H9 (cell line): Measurements from ENCODE around the gene SLC2A4RG. TPM values are rescaled to one million over a fixed set of nuclear protein-coding genes. Genes with fewer than 3 reads are reported as not detected.

Source experiments
- DNase-seq: peaks from one replicate; pipeline ENCODE4 v3.0.0-alpha.2; 2017
- H2AFZ ChIP-seq: one replicate; pipeline ENCODE4 v1.6.1; 2013; ENCODE audit warnings: mild to moderate bottlenecking, low read length, control low read depth, moderate library complexity
- H2AK5ac ChIP-seq: 2 replicates; pipeline ENCODE4 v1.6.1; 2013; ENCODE audit warnings: low read length, control low read depth, mixed read lengths; ENCODE audit not compliant: insufficient read length
- H2BK120ac ChIP-seq: one replicate; pipeline ENCODE4 v1.6.1; 2013; ENCODE audit warnings: low read depth, mild to moderate bottlenecking, low read length, control low read depth, inconsistent platforms; ENCODE audit not compliant: poor library complexity, severe bottlenecking
- H2BK12ac ChIP-seq: 2 replicates; pipeline ENCODE4 v1.6.1; 2013; ENCODE audit warnings: low read length, control low read depth, mixed read lengths, low read depth; ENCODE audit not compliant: insufficient read length
- H2BK15ac ChIP-seq: 2 replicates; pipeline ENCODE4 v1.6.1; 2013; ENCODE audit warnings: low read depth, low read length, control low read depth
- H2BK20ac ChIP-seq: one replicate; pipeline ENCODE4 v1.6.1; 2013; ENCODE audit warnings: low read depth, mild to moderate bottlenecking, low read length, control low read depth, inconsistent platforms; ENCODE audit not compliant: poor library complexity, severe bottlenecking
- H2BK5ac ChIP-seq: 2 replicates; pipeline ENCODE4 v1.6.1; 2013; ENCODE audit warnings: low read length, control low read depth, mixed read lengths; ENCODE audit not compliant: insufficient read length
- H3K14ac ChIP-seq: 2 replicates; pipeline ENCODE4 v1.6.1; 2013; ENCODE audit warnings: low read length, control low read depth; ENCODE audit not compliant: insufficient read depth
- H3K18ac ChIP-seq: 2 replicates; pipeline ENCODE4 v1.6.1; 2013; ENCODE audit warnings: low read depth, mild to moderate bottlenecking, mixed read lengths, low read length, control low read depth; ENCODE audit not compliant: insufficient read length
- H3K23ac ChIP-seq: 2 replicates; pipeline ENCODE4 v1.6.1; 2013; ENCODE audit warnings: low read length, control low read depth, mixed read lengths, low read depth; ENCODE audit not compliant: insufficient read length
- H3K23me2 ChIP-seq: 2 replicates; pipeline ENCODE4 v1.6.1; 2013; ENCODE audit warnings: low read depth, mild to moderate bottlenecking, mixed read lengths, low read length, control low read depth; ENCODE audit not compliant: insufficient read length, poor library complexity, severe bottlenecking
- H3K27ac ChIP-seq: 2 replicates; pipeline ENCODE4 v1.5.1; 2013; ENCODE audit warnings: low read length, control low read depth, mixed read lengths, low read depth; ENCODE audit not compliant: insufficient read length
- H3K27me3 ChIP-seq: 2 replicates; pipeline ENCODE4 v1.6.1; 2013; ENCODE audit warnings: low read length, control low read depth, inconsistent platforms; ENCODE audit not compliant: insufficient read depth
- H3K4ac ChIP-seq: 2 replicates; pipeline ENCODE4 v1.6.1; 2013; ENCODE audit warnings: low read depth, mild to moderate bottlenecking, control low read depth, inconsistent platforms, low read length, moderate library complexity
- H3K4me1 ChIP-seq: 2 replicates; pipeline ENCODE4 v1.6.1; 2013; ENCODE audit warnings: low read length, control low read depth, inconsistent platforms; ENCODE audit not compliant: insufficient read depth
- H3K4me2 ChIP-seq: 2 replicates; pipeline ENCODE4 v1.6.1; 2013; ENCODE audit warnings: low read length, control low read depth, mixed read lengths; ENCODE audit not compliant: insufficient read length, insufficient read depth
- H3K56ac ChIP-seq: 2 replicates; pipeline ENCODE4 v1.6.1; 2013; ENCODE audit warnings: low read depth, mild to moderate bottlenecking, mixed read lengths, low read length, control low read depth; ENCODE audit not compliant: insufficient read length
- H3K79me1 ChIP-seq: 2 replicates; pipeline ENCODE4 v1.6.1; 2013; ENCODE audit warnings: low read depth, mild to moderate bottlenecking, moderate library complexity, low read length, control low read depth, inconsistent platforms; ENCODE audit not compliant: insufficient read depth, poor library complexity, severe bottlenecking
- H3K79me2 ChIP-seq: 2 replicates; pipeline ENCODE4 v1.6.1; 2013; ENCODE audit warnings: low read length, control low read depth, inconsistent platforms; ENCODE audit not compliant: insufficient read depth
- H3K9ac ChIP-seq: 2 replicates; pipeline ENCODE4 v1.6.1; 2013; ENCODE audit warnings: low read length, control low read depth, mixed read lengths; ENCODE audit not compliant: insufficient read length; ENCODE audit errors: extremely low read depth
- H3K9me3 ChIP-seq: one replicate; pipeline ENCODE4 v1.6.1; 2013; ENCODE audit warnings: low read depth, low read length, inconsistent platforms; ENCODE audit not compliant: control insufficient read depth
- H3T11ph ChIP-seq: one replicate; pipeline ENCODE4 v1.6.1; 2013; ENCODE audit warnings: mild to moderate bottlenecking, low read length, control low read depth, inconsistent platforms
- H4K20me1 ChIP-seq: one replicate; pipeline ENCODE4 v1.6.1; 2013; ENCODE audit not compliant: control insufficient read depth, insufficient read length, insufficient read depth
- H4K5ac ChIP-seq: 2 replicates; pipeline ENCODE4 v1.6.1; 2013; ENCODE audit warnings: low read depth, mild to moderate bottlenecking, mixed read lengths, low read length, control low read depth; ENCODE audit not compliant: insufficient read length
- H4K8ac ChIP-seq: replicated peaks from 2 replicates; pipeline ENCODE4 v1.6.1; 2013; ENCODE audit warnings: low read length, control low read depth, mixed read lengths, low read depth; ENCODE audit not compliant: insufficient read length
- H4K91ac ChIP-seq: 2 replicates; pipeline ENCODE4 v1.6.1; 2013; ENCODE audit warnings: low read depth, mild to moderate bottlenecking, moderate library complexity, mixed read lengths, low read length, control low read depth; ENCODE audit not compliant: insufficient read length
- H3K27ac Mint-ChIP-seq, 3 experiments: 2 replicates in 2 of 3; 3 replicates in 1 of 3; pipeline ENCODE4 v1.8.0; 2020 to 2021; ENCODE audit warnings: mixed read lengths in 3 of 3, mild to moderate bottlenecking in 1 of 3, moderate library complexity in 1 of 3
- H3K27me3 Mint-ChIP-seq: 2 replicates; pipeline ENCODE4 v1.8.0; 2021; ENCODE audit warnings: low read depth, mild to moderate bottlenecking, moderate library complexity, mixed read lengths
- H3K36me3 Mint-ChIP-seq, 3 experiments: 2 replicates in 2 of 3; 3 replicates in 1 of 3; pipeline ENCODE4 v1.8.0; 2020 to 2021; ENCODE audit warnings: low read depth in 3 of 3, mixed read lengths in 3 of 3; ENCODE audit not compliant: insufficient read depth in 1 of 3
- H3K4me1 Mint-ChIP-seq, 2 experiments: 2 replicates each; pipeline ENCODE4 v1.8.0; 2020; ENCODE audit warnings: mixed read lengths in 2 of 2
- H3K4me3 Mint-ChIP-seq, 2 experiments: 2 replicates in 1 of 2; 3 replicates in 1 of 2; pipeline ENCODE4 v1.8.0; 2020 to 2021; ENCODE audit warnings: mild to moderate bottlenecking in 2 of 2, mixed read lengths in 2 of 2, moderate library complexity in 1 of 2
- H3K9me3 Mint-ChIP-seq, 2 experiments: 2 replicates in 1 of 2; 3 replicates in 1 of 2; pipeline ENCODE4 v1.8.0; 2020; ENCODE audit warnings: mild to moderate bottlenecking in 2 of 2, mixed read lengths in 2 of 2, moderate library complexity in 1 of 2
- CTCF ChIP-seq: fragments of 200-600 bp; sonication (generic); conservative IDR thresholded peaks from 3 replicates; pipeline ENCODE4 v1.8.0; 2021; ENCODE audit warnings: antibody characterized with exemption, mild to moderate bottlenecking
- WGBS: extraction: QIAGEN DNeasy Blood & Tissue Kit; methylation state at CpG from one replicate; pipeline ENCODE4 v1.1.7; 2013; ENCODE audit warnings: missing lambda C conversion rate, low lambda C conversion rate, mixed read lengths; ENCODE audit not compliant: insufficient read length; ENCODE audit errors: extremely low coverage; 5-methylcytosine and 5-hydroxymethylcytosine counted together
- total RNA-seq: library from RNA; stranded (reverse); gene quantifications from 2 replicates; pipeline ENCODE4 v1.2.1, GENCODE V29; 2021

SLC2A4RG gene
- total RNA-seq, 1 experiment from 2014 or later, result 43.9 TPM

- Histone ChIP-seq H3T11ph (no peak overlapping the region), H4K5ac (no peak overlapping the region), H3K23me2 (peaks cover 4% of the 10 kb centered on the region), H2BK5ac (no peak overlapping the region), H3K27ac (no peak overlapping the region), H3K27me3 (no peaks in the 10 kb centered on the region), H2BK12ac (no peak overlapping the region), H4K8ac (no peak overlapping the region), H2AFZ (no peak overlapping the region), H4K91ac (no peak overlapping the region), H3K56ac (no peak overlapping the region), H3K9me3 (no peaks in the 10 kb centered on the region), H3K9ac (no peak overlapping the region), H3K18ac (no peak overlapping the region), H2AK5ac (no peak overlapping the region), H2BK20ac (no peak overlapping the region), H3K79me2 (no peaks in the 10 kb centered on the region), H2BK15ac (no peak overlapping the region), H3K4me1 (no peaks in the 10 kb centered on the region), H3K14ac (no peak overlapping the region), H3K23ac (no peak overlapping the region), H2BK120ac (no peak overlapping the region), H4K20me1 (no peaks in the 10 kb centered on the region), H3K4me2 (no peak overlapping the region), H3K79me1 (no peaks in the 10 kb centered on the region), H3K4ac (no peak overlapping the region)
- peaks cover 2 to 10% of the 10 kb centered on the region in 2 experiments for H3K4me1 Mint-ChIP-seq
- no peak for TF ChIP-seq CTCF
- H3K36me3 Mint-ChIP-seq, result peaks cover 14 to 20% (median 17%) of the 10 kb centered on the region in 3 experiments; a peak in 6 of 7 replicates
- no CpG with 5 or more reads among the region's 37 CpGs for WGBS
- peaks cover 3 to 5% of the 10 kb centered on the region in 2 experiments; a peak in 3 of 5 replicates for H3K9me3 Mint-ChIP-seq
- no peak for DNase-seq
- H3K4me3 Mint-ChIP-seq, result no peak overlapping the region
- H3K27me3 Mint-ChIP-seq, result peaks cover 6% of the 10 kb centered on the region
- no peak overlapping the region for H3K27ac Mint-ChIP-seq
Observed at GRCh38 chr20:63694584-63695423, 44.8 kb upstream of the SLC2A4RG start.
